GM12878 (cell line): ENCODE results near the gene BTBD9. TPM values are rescaled to one million over a fixed set of nuclear protein-coding genes. Genes with fewer than 3 reads are reported as not detected.

ENCODE experiments used
- CBFB ChIP-seq: IDR thresholded peaks from 2 replicates; pipeline ENCODE4 v1.6.1; 2016; ENCODE audit warnings: antibody characterized with exemption, low read depth
- E2F4 ChIP-seq: IDR thresholded peaks from 2 replicates; pipeline ENCODE4 v1.6.1; 2012; ENCODE audit warnings: low read depth, low read length, improper control_type of control experiment
- EGR1 ChIP-seq, 2 experiments: IDR thresholded peaks; 1 replicate in 1 of 2; 2 replicates in 1 of 2; pipeline ENCODE4 v1.6.1; 2011 to 2012; ENCODE audit warnings: low read depth in 2 of 2, low read length in 2 of 2, borderline replicate concordance in 1 of 2, mild to moderate bottlenecking in 1 of 2, moderate library complexity in 1 of 2
- IRF5 ChIP-seq: fragments of 450-650 bp; IDR thresholded peaks from 2 replicates; pipeline ENCODE4 v1.6.1; 2017; ENCODE audit warnings: borderline replicate concordance
- NBN ChIP-seq: fragments of 450-650 bp; IDR thresholded peaks from 2 replicates; pipeline ENCODE4 v1.6.1; 2016
- POU2F2 ChIP-seq: IDR thresholded peaks from 3 replicates; pipeline ENCODE4 v1.6.1; 2011; ENCODE audit warnings: low read depth, mild to moderate bottlenecking, low read length, borderline replicate concordance
- ZBTB33 ChIP-seq: fragments of 450-650 bp; IDR thresholded peaks from 2 replicates; pipeline ENCODE4 v1.6.1; 2017; ENCODE audit warnings: mild to moderate bottlenecking
- ZNF217 ChIP-seq: fragments of 450-650 bp; IDR thresholded peaks from 2 replicates; pipeline ENCODE4 v1.6.1; 2017; ENCODE audit warnings: antibody characterized with exemption, mild to moderate bottlenecking
- polyA plus RNA-seq, 11 experiments: library from polyadenylated mRNA; depleted of rRNA in 4 of 11; unstranded in 6 of 11; stranded (reverse) in 5 of 11; fragments of >200 nt; fragmentation: Nextera tagmentation in 4 of 11; fragmentation: Illumina TruSeq in 1 of 11; extraction: Ambion mirVana in 4 of 11; extraction: Trizol in 1 of 11; gene quantifications; 1 replicate in 1 of 11; 2 replicates in 10 of 11; pipeline versions ENCODE4 v1.2.1 to v1.2.3, GENCODE V29; 2011 to 2016; ENCODE audit warnings: inconsistent platforms in 2 of 11, missing spikeins in 2 of 11, low read depth in 1 of 11
- total RNA-seq, 4 experiments: library from RNA; depleted of rRNA in 3 of 4; stranded (reverse); fragments of >200 nt in 3 of 4; fragmentation: Illumina TruSeq in 1 of 4; extraction: Trizol in 1 of 4; gene quantifications; 2 replicates each; pipeline versions ENCODE4 v1.2.1 to v1.2.3, GENCODE V29; 2013 to 2021

Gene BTBD9
- total and polyA plus RNA-seq, 10 of the 15 experiments (the other 5 are each of a cell fraction or from before 2014, with no cell fraction given) = 0.22 to 8.6 (median 4.6) TPM

- TF ChIP-seq E2F4 (no peak), IRF5 (no peak), NBN (no peak), CBFB (no peak), POU2F2 (no peak), EGR1 (IDR thresholded peaks at IDR 0.05; ENCODE audit: borderline replicate concordance in 1 of 2, low read depth in 2 of 2, low read length in 2 of 2) (no peak), ZBTB33 (no peak), ZNF217 (no peak)
These were observed 143.7 kb downstream of the BTBD9 start (continued) for GRCh38 chr6:38495922-38496635.
